ENCODE data around the gene PLAAT3.
"Not testable (repeated sequence)": the region's sequence is repeated elsewhere in the genome, so short reads cannot be mapped to it uniquely, and the experiment has no call there.

Gene PLAAT3

GRCh38 chr11:63614136-63614671 lies at the start of gene PLAAT3:
PLAAT3 (minus strand) TSS chr11:63614433; CDS start chr11:63614014, 419 bp downstream.
- DNase-seq = peak; percentile 72

GRCh38 chr11:63663809-63664208 lies 49.6 kb upstream of the PLAAT3 start:
- DNase-seq = no peak

GRCh38 chr11:63660972-63661371 lies 46.7 kb upstream of the PLAAT3 start:
- no peak for DNase-seq

- no peak for DNase-seq
Observed at GRCh38 chr11:63652671-63653070, 38.4 kb upstream of the PLAAT3 start.

GRCh38 chr11:63643205-63643604 lies 29.0 kb upstream of the PLAAT3 start:
- DNase-seq = no peak

- no peak for DNase-seq
Observed at GRCh38 chr11:63641727-63642126, 27.5 kb upstream of the PLAAT3 start.

GRCh38 chr11:63639199-63639832 lies 25.1 kb upstream of the PLAAT3 start:
- DNase-seq = no peak

- DNase-seq = not testable (repeated sequence)
Observed at GRCh38 chr11:63638436-63638835, 24.2 kb upstream of the PLAAT3 start.

- DNase-seq = peak; percentile 85
Observed at GRCh38 chr11:63635762-63636465, 21.7 kb upstream of the PLAAT3 start.

GRCh38 chr11:63629426-63629825 lies 15.2 kb upstream of the PLAAT3 start:
- DNase-seq = no peak

GRCh38 chr11:63623513-63624140 lies 9.4 kb upstream of the PLAAT3 start:
- no peak for DNase-seq

- DNase-seq = no peak
Observed at GRCh38 chr11:63622323-63622722, 8.1 kb upstream of the PLAAT3 start.

GRCh38 chr11:63621071-63621470 lies 6.8 kb upstream of the PLAAT3 start:
- DNase-seq = no peak

- no peak for DNase-seq
Observed at GRCh38 chr11:63619967-63620366, 5.7 kb upstream of the PLAAT3 start.

GRCh38 chr11:63617686-63618085 lies 3.5 kb upstream of the PLAAT3 start:
- DNase-seq = not testable (repeated sequence)

GRCh38 chr11:63616953-63617352 lies 2.7 kb upstream of the PLAAT3 start:
- no peak for DNase-seq

GRCh38 chr11:63613517-63614135 lies 607 bp downstream of the PLAAT3 start:
- peak; percentile 74 for DNase-seq

- DNase-seq = no peak
Observed at GRCh38 chr11:63612181-63612580, 2.1 kb downstream of the PLAAT3 start.

- DNase-seq = no peak
Observed at GRCh38 chr11:63611395-63611747, 2.9 kb downstream of the PLAAT3 start.

GRCh38 chr11:63610604-63611394 lies 3.4 kb downstream of the PLAAT3 start:
- no peak for DNase-seq

- no peak for DNase-seq
Observed at GRCh38 chr11:63609971-63610580, 4.2 kb downstream of the PLAAT3 start.

GRCh38 chr11:63609536-63609935 lies 4.7 kb downstream of the PLAAT3 start:
- no peak for DNase-seq

All from activated effector memory CD4-positive, alpha-beta T cell treated with anti-CD3 and anti-CD28 coated beads, Interleukin-2, amount 50 U/mL, for 16 hours (primary cell).